Hepatocyte (in vitro differentiated cells): ENCODE results near the gene PROC.

ENCODE experiments used
- EZH2 ChIP-seq: fragments of 200-600 bp; sonication (generic); IDR thresholded peaks from 2 replicates; pipeline ENCODE4 v1.6.1; 2016; ENCODE audit warnings: antibody characterized with exemption, mild to moderate bottlenecking, borderline replicate concordance
- EZH2phosphoT487 ChIP-seq: fragments of 200-600 bp; sonication (generic); IDR thresholded peaks from one replicate; pipeline ENCODE4 v1.6.1; 2018; ENCODE audit warnings: antibody characterized with exemption, mild to moderate bottlenecking, low read depth, moderate library complexity; ENCODE audit not compliant: unreplicated experiment, severe bottlenecking
- TF ChIP-seq, protein P1 (sequence below): fragments of 200-600 bp; sonication (generic); IDR thresholded peaks from 2 replicates; pipeline ENCODE4 v1.5.1; 2016; ENCODE audit warnings: antibody characterized with exemption, mild to moderate bottlenecking; ENCODE audit not compliant: poor library complexity

DNA sequence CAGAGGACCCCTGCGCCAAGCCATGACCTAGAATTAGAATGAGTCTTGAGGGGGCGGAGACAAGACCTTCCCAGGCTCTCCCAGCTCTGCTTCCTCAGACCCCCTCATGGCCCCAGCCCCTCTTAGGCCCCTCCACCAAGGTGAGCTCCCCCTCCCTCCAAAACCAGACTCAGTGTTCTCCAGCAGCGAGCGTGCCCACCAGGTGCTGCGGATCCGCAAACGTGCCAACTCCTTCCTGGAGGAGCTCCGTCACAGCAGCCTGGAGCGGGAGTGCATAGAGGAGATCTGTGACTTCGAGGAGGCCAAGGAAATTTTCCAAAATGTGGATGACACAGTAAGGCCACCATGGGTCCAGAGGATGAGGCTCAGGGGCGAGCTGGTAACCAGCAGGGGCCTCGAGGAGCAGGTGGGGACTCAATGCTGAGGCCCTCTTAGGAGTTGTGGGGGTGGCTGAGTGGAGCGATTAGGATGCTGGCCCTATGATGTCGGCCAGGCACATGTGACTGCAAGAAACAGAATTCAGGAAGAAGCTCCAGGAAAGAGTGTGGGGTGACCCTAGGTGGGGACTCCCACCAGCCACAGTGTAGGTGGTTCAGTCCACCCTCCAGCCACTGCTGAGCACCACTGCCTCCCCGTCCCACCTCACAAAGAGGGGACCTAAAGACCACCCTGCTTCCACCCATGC lies 3.0 kb downstream of the PROC start:
- TF ChIP-seq, protein P1, sequence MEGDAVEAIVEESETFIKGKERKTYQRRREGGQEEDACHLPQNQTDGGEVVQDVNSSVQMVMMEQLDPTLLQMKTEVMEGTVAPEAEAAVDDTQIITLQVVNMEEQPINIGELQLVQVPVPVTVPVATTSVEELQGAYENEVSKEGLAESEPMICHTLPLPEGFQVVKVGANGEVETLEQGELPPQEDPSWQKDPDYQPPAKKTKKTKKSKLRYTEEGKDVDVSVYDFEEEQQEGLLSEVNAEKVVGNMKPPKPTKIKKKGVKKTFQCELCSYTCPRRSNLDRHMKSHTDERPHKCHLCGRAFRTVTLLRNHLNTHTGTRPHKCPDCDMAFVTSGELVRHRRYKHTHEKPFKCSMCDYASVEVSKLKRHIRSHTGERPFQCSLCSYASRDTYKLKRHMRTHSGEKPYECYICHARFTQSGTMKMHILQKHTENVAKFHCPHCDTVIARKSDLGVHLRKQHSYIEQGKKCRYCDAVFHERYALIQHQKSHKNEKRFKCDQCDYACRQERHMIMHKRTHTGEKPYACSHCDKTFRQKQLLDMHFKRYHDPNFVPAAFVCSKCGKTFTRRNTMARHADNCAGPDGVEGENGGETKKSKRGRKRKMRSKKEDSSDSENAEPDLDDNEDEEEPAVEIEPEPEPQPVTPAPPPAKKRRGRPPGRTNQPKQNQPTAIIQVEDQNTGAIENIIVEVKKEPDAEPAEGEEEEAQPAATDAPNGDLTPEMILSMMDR = no peak
- TF ChIP-seq EZH2phosphoT487 = no peak
- no peak for TF ChIP-seq EZH2
